ENCODE measurements around the gene HDAC7. TPM values are rescaled to one million over a fixed set of nuclear protein-coding genes. Genes with fewer than 3 reads are reported as not detected.

Gene HDAC7
- total RNA-seq, 2 donors from 2014 or later = 39.5 to 67.7 TPM

DNA sequence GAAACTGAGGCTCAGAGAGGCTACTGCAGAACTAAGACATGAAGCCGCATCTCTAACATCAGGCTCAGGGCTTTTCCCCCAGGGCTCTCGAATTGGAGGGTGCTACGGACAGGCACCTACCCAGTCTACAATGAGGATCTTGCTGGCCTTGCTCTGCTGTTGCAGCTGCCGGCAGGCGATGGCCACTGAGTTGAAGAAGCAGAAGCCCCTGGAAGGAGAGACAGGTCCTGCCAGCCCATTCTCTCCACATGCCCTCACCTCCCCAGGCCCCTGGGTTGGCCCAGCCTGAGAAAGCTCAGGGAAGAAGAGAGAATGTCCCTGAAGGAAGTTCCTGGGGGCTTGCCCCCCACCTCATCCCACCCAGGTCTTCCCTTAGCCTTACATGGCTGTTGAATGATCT, 30.6 kb downstream of the HDAC7 start:
- no peak overlapping the region for H3K27ac ChIP-seq
- intact Hi-C loops (cut with DNase I) = no loop called here
- no peaks in the 10 kb centered on the region for H3K4me1 ChIP-seq (replicated peaks)
- no peak overlapping the region for H3K4me3 ChIP-seq
- no peaks in the 10 kb centered on the region for H3K27me3 ChIP-seq (replicated peaks; ENCODE audit: insufficient read depth)
- 95% methylated on average over 5 of the region's 5 CpGs for WGBS
- no peak for TF ChIP-seq POLR2AphosphoS5 (IDR thresholded peaks at IDR 0.05)
- TF ChIP-seq POLR2A (IDR thresholded peaks at IDR 0.05) = no peak
- TF ChIP-seq, protein P1, sequence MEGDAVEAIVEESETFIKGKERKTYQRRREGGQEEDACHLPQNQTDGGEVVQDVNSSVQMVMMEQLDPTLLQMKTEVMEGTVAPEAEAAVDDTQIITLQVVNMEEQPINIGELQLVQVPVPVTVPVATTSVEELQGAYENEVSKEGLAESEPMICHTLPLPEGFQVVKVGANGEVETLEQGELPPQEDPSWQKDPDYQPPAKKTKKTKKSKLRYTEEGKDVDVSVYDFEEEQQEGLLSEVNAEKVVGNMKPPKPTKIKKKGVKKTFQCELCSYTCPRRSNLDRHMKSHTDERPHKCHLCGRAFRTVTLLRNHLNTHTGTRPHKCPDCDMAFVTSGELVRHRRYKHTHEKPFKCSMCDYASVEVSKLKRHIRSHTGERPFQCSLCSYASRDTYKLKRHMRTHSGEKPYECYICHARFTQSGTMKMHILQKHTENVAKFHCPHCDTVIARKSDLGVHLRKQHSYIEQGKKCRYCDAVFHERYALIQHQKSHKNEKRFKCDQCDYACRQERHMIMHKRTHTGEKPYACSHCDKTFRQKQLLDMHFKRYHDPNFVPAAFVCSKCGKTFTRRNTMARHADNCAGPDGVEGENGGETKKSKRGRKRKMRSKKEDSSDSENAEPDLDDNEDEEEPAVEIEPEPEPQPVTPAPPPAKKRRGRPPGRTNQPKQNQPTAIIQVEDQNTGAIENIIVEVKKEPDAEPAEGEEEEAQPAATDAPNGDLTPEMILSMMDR (IDR thresholded peaks at IDR 0.05) = no peak
- no peaks in the 10 kb centered on the region for H3K9me3 ChIP-seq
- peaks cover 32 to 47% of the 10 kb centered on the region in 2 donors for H3K36me3 ChIP-seq
- DNase-seq (ENCODE audit: low spot score) = no peak

DNA sequence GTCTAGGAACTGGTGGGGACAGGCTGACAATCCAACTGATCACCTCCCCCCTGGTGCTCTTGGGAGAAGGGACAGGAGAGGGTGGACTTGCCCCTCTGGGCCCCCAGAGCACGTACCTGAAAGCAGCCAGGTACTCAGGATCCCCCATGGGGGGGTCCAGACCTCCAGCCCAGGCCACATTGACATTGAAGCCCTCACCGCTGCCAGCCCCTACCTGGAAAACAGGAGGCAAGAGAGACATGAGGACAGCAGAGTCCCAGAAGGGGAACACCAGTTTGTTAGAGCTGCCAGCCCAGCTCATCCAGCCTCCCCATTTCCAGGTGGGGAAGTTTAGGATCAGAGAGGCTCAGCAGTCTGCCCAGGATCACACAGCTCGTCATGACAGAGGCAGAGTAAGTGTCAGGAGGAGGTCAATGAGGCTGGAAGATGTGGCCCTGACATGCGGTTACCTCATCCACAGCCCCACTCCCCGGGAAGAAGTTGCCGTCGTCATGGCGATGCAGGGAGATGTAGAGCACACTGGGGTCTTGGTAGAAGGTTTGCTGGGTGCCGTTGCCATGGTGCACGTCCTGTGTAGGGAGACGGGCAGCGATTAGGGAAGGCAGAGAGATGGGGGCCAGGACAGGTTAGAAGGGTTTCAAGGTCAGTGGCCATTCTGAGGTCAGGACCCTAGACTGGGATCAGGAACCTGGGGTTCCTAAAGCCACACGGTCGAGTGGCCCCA, 31.9 kb downstream of the HDAC7 start:
- Histone ChIP-seq H3K4me1 (replicated peaks) (no peaks in the 10 kb centered on the region), H3K4me3 (no peak overlapping the region), H3K27ac (no peak overlapping the region), H3K36me3 (peaks cover 32 to 47% of the 10 kb centered on the region in 2 donors), H3K27me3 (replicated peaks; ENCODE audit: insufficient read depth) (no peaks in the 10 kb centered on the region), H3K9me3 (no peaks in the 10 kb centered on the region)
- DNase-seq (ENCODE audit: low spot score) = no peak
- no peak for TF ChIP-seq POLR2A (IDR thresholded peaks at IDR 0.05)
- TF ChIP-seq POLR2AphosphoS5 (IDR thresholded peaks at IDR 0.05) = no peak
- TF ChIP-seq, protein P1 (IDR thresholded peaks at IDR 0.05) = no peak
- 88% methylated on average over 12 of the region's 14 CpGs for WGBS
- intact Hi-C loops (cut with DNase I) = no loop called here

DNA sequence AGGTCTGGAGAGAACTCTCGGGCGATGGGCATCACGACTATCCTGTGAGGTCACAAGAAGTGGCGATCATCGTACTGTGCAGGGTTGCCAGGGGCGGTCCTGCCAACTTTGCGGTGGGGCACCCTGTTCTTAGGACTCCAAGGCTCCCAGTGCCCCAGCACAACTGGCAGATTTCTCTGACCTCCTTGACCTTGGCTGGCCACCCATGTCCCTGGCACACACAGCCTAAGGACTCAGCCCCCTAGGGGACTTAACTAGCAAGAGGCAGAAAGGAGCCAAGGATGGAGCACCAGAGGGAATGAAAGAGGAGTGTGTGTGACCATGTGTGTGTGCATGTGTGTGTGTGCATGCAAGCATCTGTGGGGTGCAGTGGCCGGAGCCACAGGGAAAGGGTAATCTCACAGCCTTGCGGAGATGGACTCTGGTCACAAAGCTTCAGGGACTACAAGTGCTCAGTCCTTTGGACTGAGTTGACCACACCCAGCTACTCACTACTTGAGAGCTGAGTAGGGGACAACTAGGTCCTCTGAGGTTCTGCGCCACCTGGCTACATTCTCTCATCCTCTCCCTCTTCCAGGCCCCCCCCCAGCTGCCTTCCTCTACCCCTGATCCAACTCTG, 32.9 kb downstream of the HDAC7 start:
- WGBS = 98% methylated on average over 10 of the region's 10 CpGs
- peaks cover 32 to 47% of the 10 kb centered on the region in 2 donors for H3K36me3 ChIP-seq
- H3K27ac ChIP-seq = no peak overlapping the region

DNA sequence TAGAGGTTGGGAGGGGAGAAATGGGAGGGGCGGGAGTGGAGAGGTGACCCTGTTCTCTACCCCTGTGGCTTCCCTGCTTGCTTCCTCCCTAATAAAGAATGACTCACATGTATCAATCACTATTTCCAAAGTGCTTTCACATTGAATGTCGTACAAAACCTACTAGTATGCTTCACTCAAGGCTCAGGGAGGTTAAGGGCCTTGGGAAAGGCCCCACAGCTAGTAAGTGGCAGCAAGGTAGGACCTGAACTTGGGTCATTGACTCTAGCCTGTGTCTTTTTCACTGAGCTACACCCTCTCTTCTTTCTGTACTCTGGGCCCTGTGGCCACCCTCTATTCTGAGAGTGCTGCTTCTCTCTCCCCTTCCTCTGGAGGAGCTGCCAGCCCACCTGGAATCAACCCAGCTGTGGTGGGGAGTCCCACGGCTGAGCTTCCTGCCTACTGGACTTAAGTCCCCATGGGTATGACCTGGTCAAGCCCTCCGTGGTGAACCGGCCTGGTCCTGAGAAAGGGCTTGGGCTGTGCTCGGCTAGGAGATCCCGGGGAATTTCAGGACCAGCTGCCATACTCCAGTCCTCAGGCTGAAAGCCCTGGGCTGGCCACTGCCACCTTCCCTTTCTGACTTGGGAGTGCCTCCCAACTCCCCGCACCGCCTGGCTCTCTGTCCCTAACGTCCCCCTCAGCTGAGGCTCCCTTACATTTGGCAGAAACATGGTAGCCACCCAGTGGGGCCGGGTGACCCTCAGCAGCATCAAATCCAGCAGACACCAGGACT, 33.6 kb downstream of the HDAC7 start:
- H3K27me3 ChIP-seq (replicated peaks; ENCODE audit: insufficient read depth) = no peaks in the 10 kb centered on the region
- no peak overlapping the region for H3K4me3 ChIP-seq
- H3K27ac ChIP-seq = no peak overlapping the region
- intact Hi-C loops (cut with DNase I) = no loop called here
- DNase-seq (ENCODE audit: low spot score) = no peak
- peaks cover 28 to 47% of the 10 kb centered on the region in 2 donors for H3K36me3 ChIP-seq
- TF ChIP-seq, protein P1 (IDR thresholded peaks at IDR 0.05) = no peak
- TF ChIP-seq POLR2A (IDR thresholded peaks at IDR 0.05) (no peak), POLR2AphosphoS5 (IDR thresholded peaks at IDR 0.05) (no peak)
- peaks cover 12% of the 10 kb centered on the region for H3K4me1 ChIP-seq (replicated peaks)
- WGBS = 82% methylated on average over 11 of the region's 11 CpGs
- H3K9me3 ChIP-seq = no peaks in the 10 kb centered on the region

More for the DNA sequence above, 32.9 kb downstream of the HDAC7 start:
- H3K4me1 ChIP-seq (replicated peaks) = peaks cover 8% of the 10 kb centered on the region
- H3K27me3 ChIP-seq (replicated peaks; ENCODE audit: insufficient read depth) = no peaks in the 10 kb centered on the region
- no peaks in the 10 kb centered on the region for H3K9me3 ChIP-seq
- DNase-seq (ENCODE audit: low spot score) = no peak
- TF ChIP-seq, protein P1 (IDR thresholded peaks at IDR 0.05) = no peak
- TF ChIP-seq POLR2A (IDR thresholded peaks at IDR 0.05) = no peak
- TF ChIP-seq POLR2AphosphoS5 (IDR thresholded peaks at IDR 0.05) = no peak
- no peak overlapping the region for H3K4me3 ChIP-seq
- intact Hi-C loops (cut with DNase I) = no loop called here

Data from prostate gland (tissue), 2 donors.